HG02970 (cell line): ENCODE measurements around the gene UPF3B.
"Not testable (repeated sequence)": the region's sequence is repeated elsewhere in the genome, so short reads cannot be mapped to it uniquely, and the experiment has no call there.

ENCODE experiments used
- ATAC-seq: cut with Tn5 transposase; IDR thresholded peaks from one replicate; pipeline ENCODE4 v1.9.1; 2021; ENCODE audit warnings: mild to moderate bottlenecking, moderate library complexity, moderate number of reproducible peaks; ENCODE audit not compliant: unreplicated experiment, low FRiP score

UPF3B gene

GRCh38 chrX:119852382-119853353 is at the start of gene UPF3B:
UPF3B (minus strand) TSS chrX:119852963; CDS start chrX:119852928, 35 bp downstream.
- peak; percentile 88 for ATAC-seq

DNA sequence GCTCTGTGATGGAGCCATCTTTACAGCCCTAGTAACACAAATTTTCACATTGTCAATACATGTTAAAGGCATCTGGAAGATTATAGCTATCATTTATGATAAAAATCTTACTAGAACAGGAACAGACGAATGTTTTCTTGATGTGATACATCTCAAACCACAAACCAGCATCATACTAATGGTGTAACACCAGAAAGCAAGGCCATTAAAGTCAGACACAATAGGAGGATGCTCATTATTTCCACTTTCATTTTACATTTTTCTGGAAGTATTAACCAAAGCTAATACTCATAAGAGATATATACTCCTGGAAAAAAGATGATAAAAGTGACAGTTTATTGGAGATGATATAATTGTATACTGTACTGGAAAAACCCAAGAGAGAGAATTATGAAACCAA is 48.2 kb upstream of the UPF3B start:
- ATAC-seq, result no peak

- no peak for ATAC-seq
These were observed 46.4 kb upstream of the UPF3B start for GRCh38 chrX:119899125-119899524.

GRCh38 chrX:119895843-119896326 is 43.1 kb upstream of the UPF3B start, which contains the start of gene AKAP14:
AKAP14 (plus strand) TSS chrX:119895893; CDS start chrX:119903224, 7,331 bp downstream.
- no peak for ATAC-seq

DNA sequence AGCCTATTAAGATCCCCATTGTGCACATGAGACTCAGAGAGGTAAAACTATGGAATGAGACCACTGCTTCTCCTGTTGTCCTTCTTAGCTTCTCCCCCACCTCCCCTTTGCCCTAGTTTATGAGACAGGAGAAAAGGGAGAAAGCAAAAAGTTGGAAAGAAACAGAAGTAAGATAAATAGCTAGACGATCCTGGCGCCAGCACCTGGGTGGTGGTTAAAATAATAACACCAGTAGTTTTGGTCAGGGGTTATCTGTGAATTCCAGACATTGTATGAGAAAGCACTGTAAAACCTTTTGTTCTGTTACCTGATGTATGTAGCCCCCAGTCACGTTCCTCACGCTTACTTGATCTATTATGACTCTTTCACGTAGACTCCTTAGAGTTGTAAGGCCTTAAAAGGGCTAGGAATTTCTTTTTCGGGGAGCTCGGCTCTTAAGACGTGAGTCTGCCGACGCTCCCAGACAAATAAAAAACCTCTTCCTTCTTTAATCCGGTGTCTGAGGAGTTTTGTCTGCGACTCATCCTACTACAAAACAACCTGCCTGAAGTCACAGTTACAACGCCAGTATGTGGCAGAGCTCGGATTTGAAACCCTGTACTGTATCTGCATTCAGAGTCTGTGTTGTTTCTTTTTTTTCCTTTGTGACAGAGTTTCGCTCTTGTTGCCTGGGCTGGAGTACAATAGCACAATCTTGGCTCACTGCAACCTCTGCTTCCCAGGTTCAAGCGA is 39.4 kb upstream of the UPF3B start:
- ATAC-seq, result not testable (repeated sequence)

- ATAC-seq, result not testable (repeated sequence)
These were observed 37.9 kb upstream of the UPF3B start for GRCh38 chrX:119890626-119891025.

- no peak for ATAC-seq
These were observed 35.1 kb upstream of the UPF3B start for GRCh38 chrX:119887721-119888425.

DNA sequence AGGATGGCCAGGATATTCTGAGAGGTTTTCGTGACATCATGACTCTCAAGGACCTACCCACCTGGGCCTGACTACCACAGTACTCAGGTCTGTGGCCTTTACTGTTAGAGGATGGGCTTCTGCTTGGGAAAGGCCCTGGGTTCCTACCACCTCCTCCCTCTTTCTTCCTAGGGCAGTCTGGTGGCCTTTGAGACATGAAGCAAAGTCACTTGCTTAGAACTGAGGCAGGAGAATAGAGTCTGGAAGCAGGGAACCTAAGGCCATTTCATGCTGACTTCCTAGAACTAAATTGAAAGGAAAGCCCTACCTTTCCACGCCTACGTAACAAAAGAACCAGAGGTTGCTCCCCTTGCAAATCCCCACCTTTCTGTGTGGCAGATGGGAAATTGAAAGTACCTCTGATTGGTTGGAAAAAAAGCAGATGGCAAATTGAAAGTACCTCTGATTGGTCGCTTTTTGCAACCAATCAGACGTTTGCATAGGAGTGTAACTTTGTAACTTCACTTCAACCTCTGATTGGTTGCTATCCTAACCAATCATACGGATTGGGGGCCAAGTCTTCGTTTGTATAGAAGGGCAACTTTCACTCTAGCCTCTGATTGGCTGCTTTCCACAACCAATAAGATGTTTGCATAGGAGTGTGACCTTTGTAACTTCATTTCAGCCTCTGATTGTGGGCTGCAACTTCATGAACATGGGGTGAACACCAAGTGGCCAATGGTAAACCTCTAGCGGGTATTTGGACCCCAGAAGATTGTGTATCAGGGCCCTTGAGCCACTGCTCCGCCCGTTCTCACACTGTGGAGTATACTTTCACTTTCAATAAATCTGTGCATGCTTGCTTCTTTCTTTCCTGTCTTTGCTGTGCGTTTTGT is 33.0 kb upstream of the UPF3B start:
- ATAC-seq, result no peak

DNA sequence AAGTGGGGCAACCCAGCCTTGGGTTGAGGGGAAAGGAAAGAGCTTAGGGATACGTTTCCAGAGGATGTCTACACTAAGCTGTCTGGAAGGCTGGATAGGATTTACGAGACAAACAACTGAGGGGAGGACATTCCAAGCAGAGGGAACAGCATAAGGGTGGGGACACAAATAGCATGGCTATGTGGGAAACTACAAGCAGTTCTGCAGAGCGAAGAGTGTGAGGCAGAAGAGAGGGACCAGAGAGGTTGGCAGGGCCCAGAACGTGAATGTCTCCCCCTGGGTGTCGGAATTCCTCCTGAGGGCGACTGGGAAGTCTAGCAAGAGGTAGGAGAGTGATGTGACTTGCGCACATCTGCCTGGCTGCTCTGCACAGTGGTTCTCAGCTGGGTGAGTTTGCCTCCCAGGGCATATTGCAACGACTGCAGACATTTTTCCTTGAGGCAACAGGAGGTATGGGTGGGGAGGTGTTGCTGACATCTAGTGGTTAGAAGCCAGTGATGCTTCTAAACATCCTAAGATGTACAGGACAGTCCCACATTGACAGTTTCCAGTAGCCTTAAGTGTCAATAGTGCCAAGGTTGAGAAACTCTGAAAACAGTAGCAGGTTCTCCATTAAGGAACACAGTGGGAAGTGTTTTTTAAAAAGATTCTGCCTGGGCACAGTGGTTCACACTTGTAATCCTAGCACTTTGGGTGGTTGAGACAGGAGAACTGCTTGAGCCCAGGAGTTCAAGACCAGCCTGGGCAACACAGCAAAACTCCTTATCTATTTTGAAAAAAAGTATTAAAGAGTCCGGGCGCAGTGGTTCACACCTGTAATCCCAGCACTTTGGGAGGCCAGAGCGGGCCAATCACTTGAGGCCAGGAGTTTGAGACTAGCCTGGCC is 28.0 kb upstream of the UPF3B start:
- no peak for ATAC-seq

DNA sequence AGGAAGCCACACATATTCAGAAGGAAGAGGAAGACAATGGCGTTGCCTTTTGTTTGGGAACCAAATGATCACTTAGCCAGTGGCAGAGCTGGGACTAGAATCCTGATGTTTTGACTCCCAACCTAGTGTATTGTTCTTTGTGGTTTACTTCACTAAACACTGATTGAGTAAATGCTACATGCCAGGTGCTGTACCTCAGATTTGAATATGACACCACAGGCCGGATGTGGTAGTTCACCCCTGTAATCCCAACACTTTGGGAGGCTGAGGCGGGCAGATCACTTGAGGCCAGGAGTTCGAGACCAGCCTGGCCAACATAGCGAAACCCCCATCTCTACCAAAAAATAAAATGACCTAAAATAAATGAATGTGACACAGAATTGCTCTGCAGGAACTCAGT is 27.3 kb upstream of the UPF3B start:
- ATAC-seq, result no peak

DNA sequence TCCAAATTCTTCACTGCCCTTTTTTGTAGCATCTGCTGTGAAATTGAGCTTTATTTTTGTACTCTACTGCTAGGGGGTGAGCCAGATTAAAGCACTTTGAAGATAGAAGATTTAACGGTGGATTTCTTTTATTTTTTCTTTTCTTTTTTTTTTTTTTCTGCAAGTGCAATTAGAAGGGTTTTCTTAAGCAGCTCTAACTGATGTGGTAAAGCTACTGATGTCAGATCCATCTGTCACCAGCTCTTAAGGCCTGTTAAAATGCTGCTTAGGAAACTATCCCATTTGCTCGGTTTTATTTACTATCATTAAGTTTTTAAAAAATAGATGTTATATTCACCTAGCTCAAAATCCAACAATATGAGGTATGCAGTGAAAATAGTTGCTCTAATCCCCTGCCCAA is 26.0 kb upstream of the UPF3B start:
- no peak for ATAC-seq

DNA sequence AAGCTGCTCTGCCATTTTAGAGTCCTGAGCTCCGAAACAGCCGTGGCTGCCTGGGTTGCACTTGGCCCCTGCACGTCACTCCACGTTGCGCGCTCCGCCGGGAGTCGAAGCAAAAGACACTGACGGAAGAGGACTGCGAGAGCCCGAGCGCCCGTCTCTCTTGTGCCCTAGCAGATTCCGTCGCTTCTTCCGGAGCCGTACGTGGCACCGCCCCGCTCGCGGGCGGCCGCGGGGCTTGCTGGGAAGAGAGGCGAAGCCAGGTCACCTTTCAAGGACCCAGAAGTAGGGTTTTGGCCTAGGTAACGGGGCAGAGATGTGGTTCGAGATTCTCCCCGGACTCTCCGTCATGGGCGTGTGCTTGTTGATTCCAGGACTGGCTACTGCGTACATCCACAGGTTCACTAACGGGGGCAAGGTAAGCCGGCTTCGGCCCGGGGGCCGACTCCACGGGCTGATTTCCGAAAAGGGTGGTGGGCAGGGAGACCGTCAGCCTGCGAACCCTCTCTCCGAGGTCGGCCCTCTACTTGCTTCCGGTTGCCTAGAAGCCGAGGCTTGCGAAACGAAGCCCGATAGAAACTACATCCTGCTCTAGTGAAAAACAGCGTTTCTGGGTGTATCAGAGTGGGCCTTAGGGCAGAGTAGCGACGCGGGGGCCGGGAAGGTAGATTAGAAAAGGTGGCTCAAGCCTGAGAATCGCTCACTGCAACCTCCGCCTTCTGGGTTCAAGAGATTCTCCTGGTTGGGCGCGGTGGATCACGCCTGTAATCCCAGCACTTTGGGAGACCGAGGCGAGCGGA is 19.0 kb upstream of the UPF3B start, which contains the start of the genes NDUFA1 and RNF113A:
TSS of gene NDUFA1 (plus strand) at position 234 of the 797 bp plus-strand sequence. CDS start at position 314, 80 bp downstream.
TSS of gene RNF113A (minus strand) at position 135 of the 797 bp plus-strand sequence. CDS start at position 15, 120 bp downstream.
- peak; percentile 79 for ATAC-seq

DNA sequence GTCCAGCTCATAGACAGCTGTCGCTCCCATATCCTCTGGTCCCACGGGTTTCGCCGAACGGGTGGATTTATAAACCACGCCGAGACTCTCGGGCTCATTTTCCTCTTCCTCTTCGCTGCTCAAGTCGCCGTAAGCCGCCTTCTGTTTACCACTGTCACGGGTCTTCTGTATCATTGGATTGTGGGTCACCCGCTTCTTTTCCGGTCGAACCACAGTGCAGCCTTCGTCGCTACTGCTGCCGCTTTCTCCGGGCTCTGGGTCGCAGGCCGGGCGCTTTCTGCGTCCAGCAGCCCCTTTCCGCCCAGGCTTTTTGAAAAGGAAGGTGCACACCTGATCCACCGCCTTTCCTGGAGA is 18.5 kb upstream of the UPF3B start:
- peak; percentile 17 for ATAC-seq

- no peak for ATAC-seq
These were observed 17.9 kb upstream of the UPF3B start for GRCh38 chrX:119870626-119871131.

DNA sequence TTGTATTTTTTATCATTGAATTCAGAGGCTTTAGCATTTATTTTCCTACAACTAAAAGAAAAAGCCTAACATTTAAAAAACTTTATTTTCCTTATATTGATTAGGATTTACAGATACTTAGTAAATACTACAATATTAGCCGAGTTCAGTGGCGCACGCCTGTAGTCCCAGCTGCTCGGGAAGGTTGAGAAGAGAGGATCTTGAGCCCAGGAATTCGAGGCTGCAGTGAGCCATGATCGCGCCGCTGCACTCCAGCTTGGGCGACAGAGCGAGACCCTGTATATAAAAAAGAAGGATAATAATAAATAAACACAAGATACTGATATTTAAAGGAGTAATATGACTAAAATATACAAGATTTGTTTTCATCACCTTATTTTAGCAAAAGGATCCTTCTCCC is 681 bp upstream of the UPF3B start:
- no peak for ATAC-seq

- ATAC-seq, result no peak
These were observed 18.9 kb downstream of the UPF3B start for GRCh38 chrX:119833905-119834304.

DNA sequence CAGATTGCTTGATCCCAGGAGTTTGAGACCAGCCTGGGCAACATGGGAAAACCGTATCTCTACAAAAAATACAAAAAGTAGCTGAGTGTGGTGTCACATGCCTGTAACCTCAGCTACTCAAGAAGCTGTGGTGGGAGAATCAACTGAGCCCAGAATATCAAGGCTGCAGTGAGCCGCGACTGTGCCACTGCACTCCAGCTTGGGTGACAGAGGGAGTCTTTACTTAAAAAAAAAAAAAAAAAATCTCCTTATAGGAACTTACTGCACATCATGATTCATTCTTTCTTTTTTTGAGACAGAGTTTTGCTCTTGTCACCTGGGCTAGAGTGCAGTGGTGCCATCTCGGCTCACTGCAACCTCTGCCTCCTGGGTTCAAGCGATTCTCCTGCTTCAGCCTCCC is 24.3 kb downstream of the UPF3B start:
- ATAC-seq, result no peak
